Measurements from ENCODE around the gene NLRC3.

- TF ChIP-seq EP300 (IDR thresholded peaks at IDR 0.05; ENCODE audit: borderline replicate concordance) (no peak), ZBTB7A (IDR thresholded peaks at IDR 0.05; ENCODE audit: low read depth) (no peak), REST (IDR thresholded peaks at IDR 0.05; ENCODE audit: low read depth) (no peak), MAX (IDR thresholded peaks at IDR 0.05) (no peak), EGR1 (IDR thresholded peaks at IDR 0.05) (no peak), CEBPB (IDR thresholded peaks at IDR 0.05) (no peak), RAD21 (IDR thresholded peaks at IDR 0.05; ENCODE audit: low read depth) (no peak)
These were observed 10.2 kb downstream of the NLRC3 start for GRCh38 chr16:3566990-3567389.
